ENCODE results near the gene VIP.
"Not testable (repeated sequence)": the region's sequence is repeated elsewhere in the genome, so short reads cannot be mapped to it uniquely, and the experiment has no call there.

Gene VIP

GRCh38 chr6:152750694-152751093 lies at the start of gene VIP:
Gene VIP, plus strand, starts transcription at chr6:152750797. Its CDS starts 1,381 bp downstream, at chr6:152752178.
- no peak for DNase-seq (ENCODE audit: low read depth in 2 of 2)

GRCh38 chr6:152701081-152701862 lies 49.3 kb upstream of the VIP start:
- DNase-seq (ENCODE audit: low read depth in 2 of 2), result no peak

GRCh38 chr6:152701863-152702401 lies 48.7 kb upstream of the VIP start:
- no peak for DNase-seq (ENCODE audit: low read depth in 2 of 2)

- DNase-seq (ENCODE audit: low read depth in 2 of 2), result not testable (repeated sequence)
These were observed 46.8 kb upstream of the VIP start for GRCh38 chr6:152703750-152704149.

- no peak for DNase-seq (ENCODE audit: low read depth in 2 of 2)
These were observed 45.3 kb upstream of the VIP start for GRCh38 chr6:152705327-152705726.

GRCh38 chr6:152716322-152716721 lies 34.3 kb upstream of the VIP start:
- DNase-seq (ENCODE audit: low read depth in 2 of 2), result no peak

- no peak for DNase-seq (ENCODE audit: low read depth in 2 of 2)
These were observed 29.6 kb upstream of the VIP start for GRCh38 chr6:152720974-152721373.

- no peak for DNase-seq (ENCODE audit: low read depth in 2 of 2)
These were observed 28.6 kb upstream of the VIP start for GRCh38 chr6:152721956-152722355.

GRCh38 chr6:152723398-152723797 lies 27.2 kb upstream of the VIP start:
- DNase-seq (ENCODE audit: low read depth in 2 of 2), result no peak

GRCh38 chr6:152726313-152726712 lies 24.3 kb upstream of the VIP start:
- no peak for DNase-seq (ENCODE audit: low read depth in 2 of 2)

GRCh38 chr6:152727507-152727906 lies 23.1 kb upstream of the VIP start:
- no peak for DNase-seq (ENCODE audit: low read depth in 2 of 2)

GRCh38 chr6:152734630-152735029 lies 16.0 kb upstream of the VIP start:
- DNase-seq (ENCODE audit: low read depth in 2 of 2), result no peak

- DNase-seq (ENCODE audit: low read depth in 2 of 2), result no peak
These were observed 13.8 kb upstream of the VIP start for GRCh38 chr6:152736687-152737273.

- DNase-seq (ENCODE audit: low read depth in 2 of 2), result no peak
These were observed 5.0 kb upstream of the VIP start for GRCh38 chr6:152745509-152746171.

GRCh38 chr6:152746172-152746553 lies 4.4 kb upstream of the VIP start:
- no peak for DNase-seq (ENCODE audit: low read depth in 2 of 2)

- no peak for DNase-seq (ENCODE audit: low read depth in 2 of 2)
These were observed 1.8 kb upstream of the VIP start for GRCh38 chr6:152748843-152749242.

- no peak for DNase-seq (ENCODE audit: low read depth in 2 of 2)
These were observed 1.3 kb upstream of the VIP start for GRCh38 chr6:152749336-152749735.

- no peak for DNase-seq (ENCODE audit: low read depth in 2 of 2)
These were observed 14.7 kb downstream of the VIP start for GRCh38 chr6:152765331-152765730.

GRCh38 chr6:152769159-152769558 lies 18.6 kb downstream of the VIP start:
- no peak for DNase-seq (ENCODE audit: low read depth in 2 of 2)

- DNase-seq (ENCODE audit: low read depth in 2 of 2), result no peak
These were observed 19.4 kb downstream of the VIP start for GRCh38 chr6:152769993-152770392.

- no peak for DNase-seq (ENCODE audit: low read depth in 2 of 2)
These were observed 20.6 kb downstream of the VIP start for GRCh38 chr6:152771061-152771687.

- no peak for DNase-seq (ENCODE audit: low read depth in 2 of 2)
These were observed 24.8 kb downstream of the VIP start for GRCh38 chr6:152775428-152775827.

All from activated CD8-positive, alpha-beta memory T cell treated with anti-CD3 and anti-CD28 coated beads for 4 hours (primary cell).